ENCODE measurements around the gene ROM1. TPM values are rescaled to one million over a fixed set of nuclear protein-coding genes. Genes with fewer than 3 reads are reported as not detected.

The ROM1 gene
- total RNA-seq, 2 donors from 2014 or later = 0.71 to 1.3 TPM

GRCh38 chr11:62601372-62602140 lies 11.5 kb upstream of the ROM1 start, which contains the start of gene MTA2:
MTA2 (minus strand) TSS chr11:62601865; CDS start chr11:62601450, 415 bp downstream.
- peak; percentile 100 for DNase-seq
- peak within 1 kb of the TSS; percentile 82 for H3K9ac ChIP-seq (ENCODE audit: extremely low read depth, low read length, poor library complexity, severe bottlenecking)
- peaks cover 32% of the 10 kb centered on the region for H3K36me3 ChIP-seq (ENCODE audit: control insufficient read depth, insufficient read depth, low read length)
- H3K4me3 ChIP-seq (ENCODE audit: low read length) = peak within 1 kb of the TSS; percentile 96
- H3K27ac ChIP-seq (ENCODE audit: low read depth, low read length) = peak within 1 kb of the TSS; percentile 83
- no peak for TF ChIP-seq CTCF (conservative IDR thresholded peaks at IDR 0.05)
- Mint-ChIP-seq H3K4me3 (peak within 1 kb of the TSS; percentile 77), H3K4me1 (peaks cover 51% of the 10 kb centered on the region), H3K9me3 (no peaks in the 10 kb centered on the region), H3K27me3 (ENCODE audit: insufficient read depth) (peaks cover 24% of the 10 kb centered on the region), H3K27ac (peak within 1 kb of the TSS; percentile 94), H3K36me3 (ENCODE audit: low read depth) (peaks cover 57% of the 10 kb centered on the region)
- H3K4me1 ChIP-seq (ENCODE audit: control insufficient read depth, insufficient read depth, low read length) = peaks cover 13% of the 10 kb centered on the region
- H3K9me3 ChIP-seq (ENCODE audit: control insufficient read depth, low read length) = no peaks in the 10 kb centered on the region
- 0% methylated on average over 46 to 83 of the region's 83 CpGs for WGBS, 2 experiments (ENCODE audit: insufficient coverage in 1 of 2, insufficient read length in 1 of 2)
- H3K27me3 ChIP-seq (ENCODE audit: control insufficient read depth, insufficient read depth, low read length, poor library complexity, severe bottlenecking) = peaks cover 11% of the 10 kb centered on the region

DNA sequence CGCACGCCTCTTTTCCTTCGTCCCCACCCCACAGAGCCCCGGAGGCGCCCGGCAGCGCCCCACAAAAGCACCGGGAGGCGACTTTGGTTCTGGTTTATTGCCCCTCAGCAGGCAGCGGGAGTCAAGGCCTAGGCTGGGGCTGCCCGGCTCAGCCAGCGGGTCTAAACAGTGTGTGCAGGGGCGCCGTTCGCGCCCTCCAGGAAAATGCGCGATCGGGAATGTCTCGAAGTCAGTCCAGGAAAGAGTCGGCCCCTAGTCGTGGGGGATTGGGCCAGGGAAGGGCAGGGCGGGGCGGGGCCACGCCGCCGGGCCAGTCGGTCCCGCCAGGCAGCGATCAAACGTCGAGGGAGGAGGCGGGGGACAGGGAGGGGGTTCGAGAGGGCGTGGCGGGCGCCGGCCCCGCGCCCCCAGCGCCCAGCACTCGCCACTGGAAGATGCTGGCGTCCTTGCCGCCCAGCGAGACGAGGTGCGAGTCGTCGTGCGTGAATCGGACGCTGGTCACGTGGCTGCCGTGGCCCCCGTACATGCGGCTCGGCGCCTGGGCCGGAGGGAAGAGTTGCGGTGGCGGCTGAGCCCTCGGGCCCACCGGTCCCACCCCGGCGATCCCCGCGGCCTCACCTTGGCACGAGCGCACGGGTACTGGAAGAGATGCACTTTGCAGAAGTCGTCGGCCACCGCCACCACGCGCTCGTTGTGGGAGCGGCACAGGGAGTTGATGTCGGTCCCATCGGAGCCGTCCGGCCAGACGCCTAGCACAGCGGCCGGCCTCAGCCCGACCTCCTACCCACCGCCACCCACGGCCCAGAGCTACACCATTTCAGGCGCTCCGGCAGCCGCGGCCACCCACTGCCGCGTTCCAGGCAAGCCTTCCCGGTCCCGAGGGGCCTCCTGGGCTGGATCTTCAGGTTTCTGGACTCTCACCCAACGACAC lies 10.7 kb upstream of the ROM1 start:
- H3K9me3 ChIP-seq (ENCODE audit: control insufficient read depth, low read length) = no peaks in the 10 kb centered on the region
- peak; percentile 88 for DNase-seq
- peak overlapping the region; percentile 69 for H3K27ac ChIP-seq (ENCODE audit: low read depth, low read length)
- H3K4me3 ChIP-seq (ENCODE audit: low read length) = peak overlapping the region; percentile 96
- Mint-ChIP-seq H3K4me3 (peak overlapping the region; percentile 77), H3K27me3 (ENCODE audit: insufficient read depth) (peaks cover 24% of the 10 kb centered on the region), H3K36me3 (ENCODE audit: low read depth) (peaks cover 50% of the 10 kb centered on the region), H3K27ac (peak overlapping the region; percentile 94), H3K4me1 (peaks cover 55% of the 10 kb centered on the region), H3K9me3 (no peaks in the 10 kb centered on the region)
- peak overlapping the region; percentile 11 for H3K9ac ChIP-seq (ENCODE audit: extremely low read depth, low read length, poor library complexity, severe bottlenecking)
- TF ChIP-seq CTCF (conservative IDR thresholded peaks at IDR 0.05) = peak; percentile 26
- peaks cover 11% of the 10 kb centered on the region for H3K27me3 ChIP-seq (ENCODE audit: control insufficient read depth, insufficient read depth, low read length, poor library complexity, severe bottlenecking)
- H3K36me3 ChIP-seq (ENCODE audit: control insufficient read depth, insufficient read depth, low read length) = peaks cover 24% of the 10 kb centered on the region
- H3K4me1 ChIP-seq (ENCODE audit: control insufficient read depth, insufficient read depth, low read length) = peaks cover 13% of the 10 kb centered on the region
- whole genome bisulfite sequencing, 2 experiments (ENCODE audit: insufficient coverage in 1 of 2, insufficient read length in 1 of 2) = 21 to 22% methylated on average over 65 to 96 of the region's 96 CpGs

GRCh38 chr11:62603072-62603408 lies 10.0 kb upstream of the ROM1 start:
- no peak overlapping the region for H3K27ac Mint-ChIP-seq
- H3K4me3 Mint-ChIP-seq = peak overlapping the region; percentile 77
- H3K36me3 Mint-ChIP-seq (ENCODE audit: low read depth) = peaks cover 43% of the 10 kb centered on the region
- Histone ChIP-seq H3K27ac (ENCODE audit: low read depth, low read length) (no peak overlapping the region), H3K9me3 (ENCODE audit: control insufficient read depth, low read length) (no peaks in the 10 kb centered on the region), H3K27me3 (ENCODE audit: control insufficient read depth, insufficient read depth, low read length, poor library complexity, severe bottlenecking) (peaks cover 11% of the 10 kb centered on the region), H3K4me3 (ENCODE audit: low read length) (no peak overlapping the region), H3K4me1 (ENCODE audit: control insufficient read depth, insufficient read depth, low read length) (peaks cover 8% of the 10 kb centered on the region), H3K36me3 (ENCODE audit: control insufficient read depth, insufficient read depth, low read length) (peaks cover 18% of the 10 kb centered on the region), H3K9ac (ENCODE audit: extremely low read depth, low read length, poor library complexity, severe bottlenecking) (no peak overlapping the region)
- H3K4me1 Mint-ChIP-seq = peaks cover 53% of the 10 kb centered on the region
- H3K9me3 Mint-ChIP-seq = no peaks in the 10 kb centered on the region
- H3K27me3 Mint-ChIP-seq (ENCODE audit: insufficient read depth) = peaks cover 24% of the 10 kb centered on the region
- peak; percentile 71 for DNase-seq
- TF ChIP-seq CTCF (conservative IDR thresholded peaks at IDR 0.05) = no peak
- WGBS, 2 experiments (ENCODE audit: insufficient coverage in 1 of 2, insufficient read length in 1 of 2) = 71 to 78% methylated on average over 11 to 13 of the region's 13 CpGs
